ENCODE results near the gene MAFF.
A peak's percentile ranks its signal among the peaks of the same experiment; 100 is the strongest.
"Not testable (repeated sequence)": the region's sequence is repeated elsewhere in the genome, so short reads cannot be mapped to it uniquely, and the experiment has no call there.

The MAFF gene

DNA sequence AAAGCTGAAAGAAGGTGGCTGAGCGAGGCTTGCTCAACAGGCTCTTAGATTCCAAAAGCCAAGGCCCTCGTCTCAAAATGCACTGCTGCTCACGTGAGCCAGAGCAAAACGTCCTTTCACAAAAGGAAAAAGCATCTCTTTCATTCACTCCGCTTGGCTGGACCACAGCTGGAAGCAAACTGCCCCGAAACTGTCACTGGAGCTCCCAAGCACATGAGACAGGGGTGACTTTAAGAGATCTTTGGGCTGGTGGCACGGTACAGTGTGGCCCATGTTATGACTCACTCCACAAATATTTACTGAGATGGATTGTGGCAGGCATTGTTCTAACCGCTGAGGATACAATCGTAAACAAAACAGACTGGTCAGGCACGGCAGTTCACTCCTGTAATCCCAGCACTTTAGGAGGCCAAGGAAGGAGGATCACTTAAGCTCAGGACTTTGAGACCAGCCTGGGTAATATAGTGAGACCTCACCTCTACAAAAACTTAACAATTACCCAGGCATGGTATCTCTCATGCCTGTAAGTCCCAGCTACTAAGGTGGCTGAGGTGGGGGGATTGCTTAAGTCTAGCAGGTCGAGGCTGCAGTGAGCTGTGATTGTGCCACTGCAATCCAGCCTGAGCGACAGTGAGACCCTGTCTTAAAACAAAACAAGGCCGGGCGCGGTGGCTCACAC lies 23.7 kb upstream of the MAFF start:
- DNase-seq, result no peak

DNA sequence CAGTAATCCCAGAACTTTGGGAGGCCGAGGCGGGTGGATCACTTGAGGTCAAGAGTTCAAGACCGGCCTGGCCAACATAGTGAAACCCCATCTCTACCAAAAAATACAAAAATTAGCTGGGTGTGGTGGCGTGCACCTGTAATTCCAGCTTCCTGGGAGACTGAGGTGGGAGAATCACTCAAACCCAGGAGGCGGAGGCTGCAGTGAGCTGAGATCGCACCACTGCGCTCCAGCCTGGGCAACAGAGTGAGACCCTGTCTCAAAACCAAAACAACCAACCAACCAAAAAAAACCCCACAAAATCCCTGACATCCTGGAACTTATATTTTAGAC lies 23.2 kb upstream of the MAFF start:
- DNase-seq, result not testable (repeated sequence)

DNA sequence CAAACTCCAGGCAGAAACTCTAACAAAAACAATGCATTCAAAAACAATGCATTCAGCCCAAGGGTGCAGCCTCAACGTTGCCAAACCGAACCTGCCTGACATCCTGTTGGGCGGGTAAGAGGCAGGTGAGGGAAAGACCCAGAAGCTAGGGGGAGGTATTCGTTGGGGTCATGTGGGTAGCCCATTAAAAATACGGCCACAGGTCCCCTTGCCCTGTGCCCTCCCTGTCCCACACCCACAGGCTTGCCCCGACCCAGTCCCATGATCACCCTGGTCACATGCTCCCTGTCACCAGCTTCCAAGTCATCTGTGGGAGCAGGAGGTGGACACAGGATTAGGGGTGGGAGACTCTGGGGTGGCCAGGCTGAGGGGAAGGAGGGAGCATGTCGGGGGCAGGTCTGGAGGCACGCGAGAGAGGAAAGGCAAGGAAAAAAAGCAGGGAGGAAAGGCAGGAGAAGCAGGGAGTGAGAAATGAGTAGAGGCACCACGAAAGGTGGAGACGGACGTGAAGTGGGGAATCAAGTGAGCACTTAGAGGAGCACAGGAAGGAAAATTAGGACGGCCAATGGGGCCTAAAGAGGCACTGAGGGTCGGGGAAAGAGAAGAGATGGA lies 20.8 kb upstream of the MAFF start:
- peak in 1 of 2 experiments; percentile 19 for DNase-seq

DNA sequence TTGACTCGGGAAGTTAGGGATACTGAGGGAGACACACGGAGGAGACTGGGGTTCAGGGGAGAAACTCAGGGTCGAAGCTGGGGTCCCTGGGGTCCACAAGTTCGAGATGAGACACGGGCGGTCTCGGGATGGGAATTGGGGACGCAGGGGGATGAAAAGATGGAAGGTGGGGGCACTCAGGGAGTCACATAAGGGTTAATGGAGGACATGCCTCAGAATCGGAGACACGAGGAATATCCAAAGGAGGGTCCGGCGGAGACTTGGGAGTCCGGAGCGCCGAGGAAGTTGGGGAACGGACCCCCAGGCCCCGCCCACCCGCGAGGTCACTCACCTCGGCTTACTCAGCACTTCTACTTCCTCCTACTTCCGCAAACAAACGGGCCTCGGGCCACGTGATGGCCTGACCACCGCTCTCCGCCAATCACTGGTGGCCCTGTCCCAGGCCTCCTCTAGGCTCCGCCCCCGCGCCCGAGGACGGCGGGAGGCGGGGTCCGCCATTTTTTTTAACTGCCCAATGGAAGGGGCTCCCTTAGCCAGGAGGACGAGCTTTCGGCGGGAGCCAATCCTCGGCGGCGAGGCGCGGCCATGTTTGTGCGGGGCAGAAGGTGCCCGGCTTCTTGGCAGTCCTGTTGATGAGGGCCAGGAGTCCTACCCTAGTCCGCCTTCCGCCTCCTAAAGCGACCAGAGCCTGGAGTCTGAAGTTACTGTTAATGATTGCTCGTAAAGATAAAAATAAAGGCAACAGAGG lies 20.2 kb upstream of the MAFF start, which contains the start of gene PLA2G6:
PLA2G6 (minus strand) TSS at position 378 of the 748 bp plus-strand sequence. CDS start 12,404 bp downstream, outside the sequence.
- peak; percentile 92 to 97 for DNase-seq

DNA sequence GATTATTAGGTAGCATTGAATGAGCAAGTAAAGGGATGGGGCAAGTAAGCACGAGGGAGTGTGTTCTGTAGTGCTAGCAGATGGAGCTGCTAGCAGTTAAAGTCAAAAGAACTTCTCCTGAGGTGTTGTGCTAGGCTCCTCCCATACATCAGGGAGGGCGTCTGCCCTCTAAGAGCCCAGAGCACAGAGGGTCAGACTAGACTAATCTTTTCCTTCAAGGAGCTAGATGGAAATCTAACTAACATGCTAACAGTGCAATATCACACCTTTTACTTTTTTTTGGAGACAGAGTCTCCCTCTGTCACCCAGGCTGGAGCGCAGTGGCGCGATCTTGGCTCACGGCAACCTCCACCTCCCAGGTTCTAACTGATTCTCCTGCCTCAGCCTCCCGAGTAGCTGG lies 17.0 kb upstream of the MAFF start:
- DNase-seq, result no peak

DNA sequence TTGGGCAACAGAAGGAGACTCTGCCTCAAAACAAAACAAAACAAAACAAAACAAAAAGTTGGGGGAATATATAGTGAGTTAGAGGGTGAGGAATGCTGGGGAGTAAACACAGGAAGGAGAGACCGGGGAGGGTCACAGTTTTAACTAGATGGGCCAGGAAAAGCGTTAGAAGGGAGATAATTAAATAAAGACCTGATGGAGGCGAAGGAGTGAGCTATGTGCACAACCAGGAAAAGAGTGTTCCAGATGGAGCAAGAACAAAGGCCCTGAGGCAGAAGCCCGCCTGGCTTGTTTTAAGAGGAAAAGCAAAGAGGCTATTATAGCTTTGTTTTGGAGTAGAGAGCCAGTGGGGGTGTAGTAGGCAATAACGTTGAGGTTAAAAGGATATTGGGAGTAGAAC lies 15.4 kb upstream of the MAFF start:
- no peak for DNase-seq

DNA sequence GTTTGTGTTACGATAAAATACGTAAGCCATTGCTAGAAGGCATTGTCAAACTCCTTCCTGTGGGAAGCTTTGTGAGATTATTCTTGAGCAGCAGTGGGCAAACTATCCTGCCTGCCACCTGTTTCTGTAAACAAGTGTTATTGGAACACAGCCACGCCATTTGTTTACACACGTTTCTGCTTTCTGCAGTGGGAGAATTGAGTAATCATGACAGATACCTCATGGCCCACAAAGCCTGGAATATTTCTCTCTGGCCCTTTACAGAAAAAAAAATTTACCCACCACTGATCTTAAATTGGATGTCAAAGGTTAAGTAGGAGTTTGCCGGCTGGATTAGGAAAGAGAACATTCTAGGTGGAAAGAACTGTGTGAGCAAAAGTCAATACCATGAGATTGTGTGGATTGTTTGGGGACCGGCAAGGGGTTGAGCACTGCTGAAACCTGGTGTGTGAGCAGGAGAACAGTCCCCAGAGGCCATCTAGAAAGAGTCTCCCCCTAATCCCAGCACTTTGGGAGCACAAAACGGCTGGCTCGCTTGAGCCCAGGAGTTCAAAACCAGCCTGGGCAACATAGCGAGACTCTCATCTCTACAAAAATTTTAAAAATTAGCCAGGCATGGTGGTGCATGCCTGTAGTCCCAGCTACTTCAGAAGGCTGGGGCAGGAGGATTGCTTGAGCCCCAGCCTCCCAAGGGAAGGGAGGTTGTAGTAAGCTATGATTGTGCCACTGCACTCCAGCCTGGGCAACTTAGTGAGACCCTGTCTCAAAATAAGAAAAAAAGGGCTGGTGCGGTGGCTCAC lies 14.2 kb upstream of the MAFF start:
- DNase-seq, result no peak

DNA sequence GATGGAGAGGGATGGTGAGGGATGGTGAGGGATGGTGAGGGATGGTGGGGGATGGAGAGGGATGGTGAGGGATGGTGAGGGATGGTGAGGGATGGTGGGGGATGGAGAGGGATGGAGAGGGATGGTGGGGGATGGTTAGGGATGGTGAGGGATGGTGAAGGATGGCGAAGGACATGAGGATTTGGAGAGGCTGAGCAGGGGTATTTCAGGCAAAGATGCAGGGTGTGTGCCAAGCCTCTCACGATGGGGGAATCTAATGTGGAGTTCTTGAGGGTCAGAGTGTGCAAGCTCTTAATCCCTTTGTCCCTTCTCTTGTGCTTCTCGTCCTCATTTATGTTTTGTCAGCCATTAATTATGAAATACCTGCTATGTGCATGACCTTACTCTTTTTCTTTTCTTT lies 12.7 kb upstream of the MAFF start:
- no peak for DNase-seq

DNA sequence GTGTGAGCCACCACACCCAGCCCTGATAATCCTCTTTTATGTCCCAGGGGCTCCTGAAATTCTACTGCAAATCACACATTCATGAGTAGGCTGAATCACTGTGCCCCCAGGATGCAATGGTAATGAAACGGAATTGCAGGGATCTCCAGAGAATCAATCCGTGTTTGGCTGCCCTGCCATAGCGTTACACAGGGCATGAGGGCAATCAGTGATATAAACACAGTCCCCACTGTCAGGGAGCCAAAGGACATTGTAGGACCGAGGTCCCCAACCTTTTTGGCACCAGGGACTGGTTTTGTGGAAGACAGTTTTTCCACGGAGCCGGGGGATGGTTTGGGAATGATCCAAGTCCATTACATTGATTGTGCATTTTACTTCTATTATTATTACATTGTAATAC lies 11.2 kb upstream of the MAFF start:
- DNase-seq, result no peak

DNA sequence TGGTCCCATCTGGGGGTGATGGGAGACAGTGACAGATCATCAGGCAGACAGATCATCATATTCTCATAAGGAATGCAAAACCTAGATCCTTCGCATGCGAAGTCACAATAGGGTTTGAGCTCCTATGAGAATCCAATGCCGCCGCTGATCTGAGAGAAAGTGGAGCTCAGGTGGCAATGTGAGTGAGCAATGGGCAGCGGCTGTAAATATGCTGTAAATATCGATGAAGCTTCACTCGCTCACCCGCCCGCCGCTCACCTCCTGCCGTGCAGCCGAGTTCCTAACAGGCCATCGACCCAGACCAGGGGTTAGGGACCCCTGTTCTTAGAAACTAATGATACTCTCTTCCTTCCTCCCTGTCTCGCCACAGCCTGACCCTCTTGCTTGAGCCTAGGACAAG lies 10.7 kb upstream of the MAFF start:
- no peak for DNase-seq

DNA sequence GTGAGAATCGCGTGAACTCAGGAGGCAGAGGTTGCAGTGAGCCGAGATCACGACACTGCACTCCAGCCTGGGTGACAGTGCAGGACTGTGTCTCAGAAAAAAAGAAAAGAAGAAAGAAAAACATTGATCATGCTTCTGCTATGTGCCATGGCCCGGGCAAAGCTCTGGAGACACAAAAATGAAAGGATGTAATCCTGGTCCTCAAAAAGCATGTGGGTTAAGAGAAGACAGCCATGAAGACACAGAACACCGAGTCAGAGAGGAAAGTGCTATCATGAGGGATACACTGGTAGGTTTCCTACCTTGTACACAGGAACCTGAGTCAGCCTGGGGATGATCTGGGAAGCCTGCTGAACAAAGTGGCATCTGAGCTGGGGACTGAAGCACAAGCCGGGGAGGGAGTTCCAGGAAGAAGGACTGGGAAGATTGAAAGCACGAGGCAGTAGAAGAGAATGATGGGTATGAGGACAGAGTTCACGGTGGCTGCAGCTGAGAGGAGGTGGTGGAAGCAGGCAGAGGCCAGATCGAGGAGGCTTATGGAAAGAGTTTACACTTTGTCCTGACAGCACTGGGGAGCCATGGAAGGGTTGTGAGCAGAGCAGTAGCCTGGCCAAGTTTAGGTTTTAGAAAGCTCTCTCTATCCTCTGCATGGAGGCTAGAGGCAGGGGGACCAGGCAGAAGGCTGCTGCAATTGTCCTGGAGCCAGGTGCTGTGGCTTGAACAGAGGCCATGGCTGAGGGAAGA lies 9.9 kb upstream of the MAFF start:
- no peak for DNase-seq

DNA sequence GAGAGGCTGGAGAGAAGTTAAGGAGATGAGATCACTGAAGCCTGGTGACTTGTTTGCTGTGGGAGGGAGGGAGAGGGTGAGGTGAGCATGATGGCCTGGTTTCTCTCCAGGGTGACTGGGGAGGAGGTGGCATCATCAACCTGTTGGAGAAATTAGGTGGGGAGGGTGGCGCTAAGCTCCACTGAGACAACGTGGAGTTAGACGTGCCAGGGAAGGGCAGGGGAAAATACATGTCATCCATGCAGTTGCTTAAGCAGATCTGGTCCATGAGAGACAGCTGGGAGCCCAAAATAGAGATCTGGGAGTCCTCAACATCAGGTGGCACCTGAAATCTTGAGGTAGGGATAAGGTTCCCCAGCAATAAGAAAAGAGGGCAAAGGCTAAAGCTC lies 9.3 kb upstream of the MAFF start:
- no peak for DNase-seq

DNA sequence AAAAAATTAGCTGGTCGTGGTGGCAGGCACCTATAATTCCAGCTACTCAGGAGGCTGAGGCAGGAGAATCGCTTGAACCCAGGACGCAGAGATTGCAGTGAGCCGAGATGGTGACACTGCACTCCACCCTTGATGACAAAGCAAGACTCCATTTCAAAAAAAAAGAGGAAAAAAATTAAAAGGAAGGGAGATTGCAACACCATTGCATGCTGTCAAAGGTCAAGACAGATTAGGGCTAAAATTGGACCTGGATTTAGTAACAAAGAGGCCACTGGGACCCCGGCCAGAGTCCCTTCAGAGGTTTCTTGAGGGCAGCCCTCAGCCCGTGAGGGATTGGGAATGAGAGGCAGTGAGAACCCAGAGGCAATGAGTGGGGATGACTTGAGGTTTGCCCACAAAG lies 8.2 kb upstream of the MAFF start:
- no peak for DNase-seq

DNA sequence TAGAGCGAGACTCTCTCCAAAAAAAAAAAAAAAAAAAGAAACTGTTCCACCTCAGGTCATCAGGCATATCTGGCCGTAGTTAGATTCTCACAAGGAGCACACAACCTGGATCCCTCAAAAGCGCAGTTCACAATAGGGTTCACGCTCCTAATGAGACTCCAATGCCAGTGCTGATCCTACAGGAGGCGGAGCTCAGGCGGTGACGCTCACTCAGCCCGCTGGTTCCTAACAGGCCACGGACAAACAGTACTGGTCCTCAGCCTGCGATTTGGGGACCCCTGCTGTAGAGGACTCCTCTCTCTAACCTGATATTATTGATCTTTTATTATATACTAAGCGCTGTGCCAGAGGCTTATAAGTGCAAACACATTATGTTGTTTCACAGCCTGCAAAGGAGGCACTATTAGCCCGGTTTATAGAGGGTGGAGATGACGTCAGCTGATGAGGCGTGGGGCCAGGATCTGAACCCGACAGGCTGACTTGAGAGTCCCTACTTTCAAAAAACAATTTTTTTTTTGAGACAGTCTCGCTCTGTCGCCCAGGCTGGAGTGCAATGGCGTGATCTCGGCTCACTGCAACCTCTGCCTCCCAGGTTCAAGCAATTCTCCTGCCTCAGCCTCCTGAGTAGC lies 4.9 kb upstream of the MAFF start:
- no peak for DNase-seq

DNA sequence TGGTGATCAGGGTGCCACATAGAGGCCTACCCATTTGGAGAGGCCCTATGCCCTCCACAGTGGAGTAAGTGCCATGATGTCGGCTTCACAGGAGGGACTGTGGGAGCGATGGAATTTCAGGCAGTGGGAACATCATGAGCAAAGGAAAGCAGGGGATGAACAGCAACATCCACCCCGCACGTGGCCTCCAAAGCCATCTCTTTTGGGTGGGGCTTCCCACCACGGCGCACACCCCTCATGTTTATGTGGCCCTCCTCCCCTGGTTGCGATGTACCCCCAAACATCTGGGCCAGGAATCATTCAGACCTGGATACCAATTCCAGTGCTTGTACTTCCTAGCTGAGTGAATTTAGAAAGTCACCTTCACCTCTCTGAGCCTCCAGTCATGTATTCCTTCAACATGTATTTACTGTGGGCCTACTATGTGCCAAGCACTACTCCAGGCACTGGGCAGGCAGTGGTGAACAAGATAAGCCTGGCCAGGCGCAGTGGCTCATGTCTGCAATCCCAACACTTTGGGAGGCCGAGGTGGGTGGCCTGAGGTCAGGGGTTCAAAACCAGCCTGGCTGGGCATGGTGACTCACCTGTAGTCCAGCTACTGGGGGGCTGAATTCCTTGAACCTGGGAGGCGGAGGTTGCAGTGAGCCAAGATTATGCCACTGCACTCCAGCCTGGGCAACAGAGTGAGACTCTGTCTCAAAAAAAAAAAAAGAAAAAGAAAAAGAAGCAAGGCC lies 1.8 kb upstream of the MAFF start:
- DNase-seq, result no peak

DNA sequence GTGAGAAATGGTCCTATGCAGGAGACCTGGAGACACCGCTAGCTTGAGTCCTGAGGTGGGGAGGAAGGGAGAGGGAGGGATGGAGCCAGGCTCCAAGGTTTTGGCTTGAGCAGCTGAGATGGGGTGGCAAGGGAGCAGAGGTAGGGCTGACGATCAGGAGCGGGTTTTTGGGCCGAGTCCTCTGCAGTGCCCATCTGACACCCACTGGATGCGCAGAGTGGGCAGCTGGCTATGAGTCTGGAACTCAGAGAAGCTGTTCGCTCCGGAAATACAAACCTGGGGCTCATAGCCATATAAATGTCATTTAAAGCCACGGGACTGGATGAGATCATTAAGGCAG lies 453 bp upstream of the MAFF start:
- no peak for DNase-seq

DNA sequence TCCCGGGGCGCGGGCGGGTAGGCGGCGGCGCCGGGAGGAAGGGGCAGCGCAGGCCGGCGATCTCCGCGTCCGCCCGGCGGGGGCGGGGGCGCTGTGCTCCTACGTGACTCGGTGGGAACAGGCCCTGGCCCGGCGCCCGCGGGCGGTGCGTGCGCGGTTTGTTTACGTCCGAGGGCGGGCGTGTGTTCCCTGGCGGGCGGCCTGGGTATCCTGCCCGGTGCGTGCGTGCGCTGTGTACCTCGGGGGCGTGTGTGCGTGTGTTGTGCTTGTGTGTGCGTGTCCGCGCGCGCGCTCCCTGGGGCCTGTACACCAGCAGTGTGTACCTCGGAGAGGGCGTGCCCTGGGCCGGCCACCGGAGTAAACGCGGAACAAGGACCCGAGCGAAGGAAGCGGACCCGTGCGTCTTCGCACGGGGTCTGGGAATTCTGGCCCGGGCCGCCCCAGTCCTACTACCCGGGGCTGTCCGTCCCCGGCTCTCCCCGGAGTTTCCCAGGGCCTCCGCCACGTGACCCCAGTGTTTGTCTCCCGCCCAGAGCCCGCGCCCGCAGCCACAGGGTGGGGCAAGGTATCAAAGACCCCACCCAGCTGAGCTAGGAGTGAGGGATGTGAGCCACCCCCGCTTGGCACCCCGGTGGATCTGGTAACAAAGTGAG lies 769 bp downstream of the MAFF start:
- DNase-seq, result peak; percentile 27 to 66

DNA sequence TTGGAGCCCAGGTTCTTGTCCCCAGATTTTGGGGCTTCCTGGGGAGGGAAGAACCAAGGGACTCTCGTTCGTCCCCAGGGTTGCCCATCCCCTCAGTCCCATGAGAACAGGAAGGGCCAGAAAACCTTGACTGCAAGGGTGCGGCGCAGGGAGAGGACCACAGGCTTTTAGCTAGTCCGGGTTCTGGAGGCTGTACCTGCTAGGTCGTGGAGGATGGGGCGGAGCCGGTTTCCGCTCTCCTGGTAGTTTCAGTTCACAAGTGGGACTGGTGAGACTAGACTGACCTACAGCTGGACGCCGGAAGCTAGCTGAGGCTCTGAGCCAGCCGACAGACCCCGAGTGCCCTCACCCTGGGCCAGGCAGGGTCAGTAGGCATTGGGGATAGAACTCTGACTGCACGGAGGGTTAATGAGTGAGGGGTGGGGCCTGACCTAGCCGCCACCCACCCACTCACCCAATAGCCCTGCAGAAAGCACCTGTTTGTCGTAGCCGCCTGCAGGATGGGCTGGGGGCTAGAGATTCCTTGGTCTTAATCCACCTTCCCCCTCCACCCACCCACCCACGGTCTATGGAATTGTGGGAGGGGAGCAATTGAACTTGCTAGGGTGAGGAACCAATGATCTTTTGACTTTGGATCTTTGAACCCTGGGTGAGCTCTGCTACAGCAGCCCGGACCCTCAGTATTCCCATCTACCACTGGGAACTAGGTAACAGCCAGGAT lies 1.5 kb downstream of the MAFF start:
- DNase-seq, result peak in 1 of 2 experiments; percentile 63

DNA sequence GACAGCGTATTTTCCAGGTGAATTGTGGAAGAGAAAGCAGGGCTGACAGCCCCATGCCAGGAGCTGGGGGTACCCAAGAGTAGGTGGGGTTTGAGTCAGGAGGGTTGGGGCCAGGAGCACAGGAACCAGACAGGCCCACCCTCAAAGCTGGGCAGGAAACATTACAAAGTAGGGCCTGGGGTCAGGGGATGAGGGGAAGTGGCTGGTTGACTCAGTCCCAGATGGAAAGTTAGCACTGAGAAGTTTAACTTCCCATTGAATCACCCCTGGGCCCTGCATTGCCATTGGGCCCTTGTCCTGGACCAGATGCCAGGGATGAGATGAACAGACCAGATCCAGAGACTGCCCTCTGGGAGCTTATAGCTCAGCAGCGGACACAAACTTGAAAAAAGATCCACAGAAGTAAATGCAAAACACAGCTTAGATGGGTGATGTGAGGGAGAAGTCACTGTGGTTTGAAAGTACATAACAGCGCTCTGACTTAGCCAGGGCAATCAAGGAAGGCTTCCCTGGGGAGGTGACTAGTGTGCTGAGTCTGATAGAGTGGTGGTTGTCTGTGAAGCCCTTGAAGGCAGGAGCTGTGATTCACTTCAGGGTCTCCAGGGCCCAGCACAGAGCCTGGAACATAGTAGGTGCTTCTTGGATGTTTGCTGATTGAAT lies 2.2 kb downstream of the MAFF start:
- no peak for DNase-seq

DNA sequence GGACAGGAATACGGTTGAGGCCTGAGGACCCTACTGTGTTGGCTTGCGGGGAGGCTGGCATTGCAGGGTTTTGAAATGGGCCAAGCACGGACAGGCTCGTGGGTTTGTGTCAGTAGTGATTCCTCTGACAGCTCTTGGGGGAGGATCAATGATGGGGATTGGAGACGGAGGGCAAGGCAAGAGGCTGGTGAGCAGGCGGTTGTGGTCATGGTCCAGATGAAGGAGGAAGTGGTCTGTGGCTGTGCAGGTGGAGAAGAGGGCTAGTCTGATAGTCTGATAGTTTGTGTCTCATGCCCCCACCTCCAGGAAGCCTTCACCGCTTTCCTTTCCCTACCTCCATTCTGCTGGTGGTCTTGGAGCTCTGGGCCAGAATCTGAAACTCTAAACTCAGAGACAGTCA lies 3.0 kb downstream of the MAFF start:
- no peak for DNase-seq

Measured in NCI-H526 (cell line).